Posterior vena cava (tissue), 2 donors: Measurements from ENCODE around the gene PRR27. TPM values are rescaled to one million over a fixed set of nuclear protein-coding genes. Genes with fewer than 3 reads are reported as not detected.
"Not testable (repeated sequence)": the region's sequence is repeated elsewhere in the genome, so short reads cannot be mapped to it uniquely, and the experiment has no call there.

Source experiments
- DNase-seq: peaks from one replicate; pipeline ENCODE4 v3.0.0-alpha.2; 2020; ENCODE audit warnings: low spot score
- intact Hi-C, 2 donors: fragments of 100-400 bp; cut with DNase I; formaldehyde crosslinking; loops; one replicate each; pipeline versions ENCODE4 v1.14.1 to v1.14.2; 2022 to 2023
- total RNA-seq, 2 donors: library from RNA; stranded (reverse); fragmentation: NEBNext Ultra II Directional; extraction: Animal tissue kit (Norgen Biotek cat#: 25700); gene quantifications; one replicate each; pipeline ENCODE4 v1.2.1, GENCODE V29; 2021
- donor health status: DM: yes; HTN: yes; CAD: no.
- donor health status: DM: yes; HTN: yes; CAD: no.

The PRR27 gene
- total RNA-seq, 2 donors from 2014 or later, result not detected

GRCh38 chr4:70195425-70195824 lies 41.4 kb downstream of the PRR27 start, which contains the start of gene ODAM:
Gene ODAM, plus strand, starts transcription at chr4:70195725. Its CDS starts 819 bp downstream, at chr4:70196544.
- intact Hi-C loops, result no loop called here
- no peak for DNase-seq

GRCh38 chr4:70196857-70197256 lies 42.8 kb downstream of the PRR27 start:
- no peak for DNase-seq
- intact Hi-C loops, result no loop called here

GRCh38 chr4:70197842-70198241 lies 43.8 kb downstream of the PRR27 start:
- intact Hi-C loops, result no loop called here
- DNase-seq, result no peak

- intact Hi-C loops, result no loop called here
- no peak for DNase-seq
These were observed 49.6 kb downstream of the PRR27 start for GRCh38 chr4:70203601-70204000.

DNA sequence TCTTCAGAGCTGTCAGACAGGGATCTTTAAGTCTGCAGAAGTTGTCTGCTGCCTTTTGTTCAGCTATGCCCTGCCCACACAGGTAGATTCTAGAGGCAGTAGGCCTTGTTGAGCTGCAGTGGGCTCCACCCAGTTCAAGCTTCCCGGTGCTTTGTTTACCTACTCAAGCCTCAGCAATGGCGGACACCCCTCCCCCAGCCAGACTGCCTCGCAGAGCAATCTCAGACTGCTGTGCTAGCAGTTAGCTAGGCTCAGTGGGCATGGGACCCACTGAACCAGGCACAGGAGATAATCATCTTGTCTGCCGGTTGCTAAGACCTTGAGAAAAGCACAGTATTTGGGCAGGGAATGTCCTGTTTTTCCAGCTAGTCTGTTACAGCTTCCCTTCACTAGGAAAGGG lies 58.7 kb downstream of the PRR27 start:
- DNase-seq, intact Hi-C loops: not testable (repeated sequence)

Other genes starting within 250 kb of the PRR27 start
- gene CSN1S1, start 223.2 kb upstream of the PRR27 start, total RNA-seq, result not detected
- gene CSN2, start 188.5 kb upstream of the PRR27 start, total RNA-seq, result not detected
- gene STATH, start 158.3 kb upstream of the PRR27 start, total RNA-seq, result not detected
- not detected for gene HTN3, start 125.8 kb upstream of the PRR27 start, total RNA-seq
- not detected for gene HTN1, start 103.8 kb upstream of the PRR27 start, total RNA-seq
- not detected for gene ODAM, start 41.5 kb downstream of the PRR27 start, total RNA-seq
- not detected for gene FDCSP, start 71.9 kb downstream of the PRR27 start, total RNA-seq
- not detected for gene CSN3, start 88.4 kb downstream of the PRR27 start, total RNA-seq
- gene CABS1, start 180.7 kb downstream of the PRR27 start, total RNA-seq, result not detected
- not detected for gene SMR3A, start 206.5 kb downstream of the PRR27 start, total RNA-seq
- gene SMR3B, start 228.9 kb downstream of the PRR27 start, total RNA-seq, result not detected
- not detected for gene OPRPN, start 243.7 kb downstream of the PRR27 start, total RNA-seq